Dendritic cell treated with granulocyte-macrophage colony-stimulating factor and Interleukin-4, amounts not matched to agents 40 ng/mL and 50 ng/mL, for 4 days (primary cell): ENCODE results near the gene ERN2.

ENCODE experiments used
- H3K27ac Mint-ChIP-seq: one replicate; pipeline ENCODE4 v1.8.0; 2022; ENCODE audit warnings: mild to moderate bottlenecking, mixed read lengths
- H3K27me3 Mint-ChIP-seq: one replicate; pipeline ENCODE4 v1.8.0; 2022; ENCODE audit warnings: mild to moderate bottlenecking, mixed read lengths
- H3K36me3 Mint-ChIP-seq: one replicate; pipeline ENCODE4 v1.8.0; 2022; ENCODE audit warnings: low read depth, mixed read lengths
- H3K4me1 Mint-ChIP-seq: one replicate; pipeline ENCODE4 v1.8.0; 2022; ENCODE audit warnings: low read depth, mixed read lengths
- H3K4me3 Mint-ChIP-seq: one replicate; pipeline ENCODE4 v1.8.0; 2022; ENCODE audit warnings: mild to moderate bottlenecking, moderate library complexity, mixed read lengths
- H3K9me3 Mint-ChIP-seq: one replicate; pipeline ENCODE4 v1.8.0; 2022; ENCODE audit warnings: mixed read lengths
- intact Hi-C: fragments of 100-400 bp; cut with micrococcal nuclease; formaldehyde crosslinking; loops from one replicate; pipeline ENCODE4 v1.15.0; 2022

The ERN2 gene

GRCh38 chr16:23689442-23690187 lies 23.4 kb downstream of the ERN2 start:
- H3K9me3 Mint-ChIP-seq: no peaks in the 10 kb centered on the region
- H3K27ac Mint-ChIP-seq: no peak overlapping the region
- peaks cover 68% of the 10 kb centered on the region for H3K36me3 Mint-ChIP-seq

GRCh38 chr16:23687034-23687808 lies 25.8 kb downstream of the ERN2 start:
- Mint-ChIP-seq H3K4me3 (no peak overlapping the region), H3K27me3 (no peaks in the 10 kb centered on the region), H3K27ac (no peak overlapping the region), H3K9me3 (no peaks in the 10 kb centered on the region), H3K4me1 (peaks cover 2% of the 10 kb centered on the region), H3K36me3 (peaks cover 92% of the 10 kb centered on the region)
- intact Hi-C loops: no loop called here

More at GRCh38 chr16:23689442-23690187, 23.4 kb downstream of the ERN2 start:
- intact Hi-C loops: no loop called here
- Mint-ChIP-seq H3K4me1 (peaks cover 2% of the 10 kb centered on the region), H3K4me3 (no peak overlapping the region), H3K27me3 (peaks cover under 1% of the 10 kb centered on the region)

- H3K27ac Mint-ChIP-seq: no peak overlapping the region
- no peaks in the 10 kb centered on the region for H3K27me3 Mint-ChIP-seq
- H3K4me3 Mint-ChIP-seq: no peak overlapping the region
- intact Hi-C loops: no loop called here
- H3K36me3 Mint-ChIP-seq: peaks cover 81% of the 10 kb centered on the region
- no peaks in the 10 kb centered on the region for H3K9me3 Mint-ChIP-seq
- H3K4me1 Mint-ChIP-seq: peaks cover 34% of the 10 kb centered on the region
Measured at GRCh38 chr16:23683487-23683886, 29.5 kb downstream of the ERN2 start.

- intact Hi-C loops: no loop called here
- Mint-ChIP-seq H3K4me1 (peaks cover 38% of the 10 kb centered on the region), H3K27ac (no peak overlapping the region)
Measured at GRCh38 chr16:23682181-23682580, 30.8 kb downstream of the ERN2 start.

GRCh38 chr16:23679986-23680336 lies 33.1 kb downstream of the ERN2 start:
- Mint-ChIP-seq H3K9me3 (no peaks in the 10 kb centered on the region), H3K4me3 (peak overlapping the region; percentile 90), H3K4me1 (peaks cover 38% of the 10 kb centered on the region), H3K27ac (peak overlapping the region; percentile 57), H3K36me3 (peaks cover 57% of the 10 kb centered on the region), H3K27me3 (no peaks in the 10 kb centered on the region)
- intact Hi-C loops: no loop called here

More at GRCh38 chr16:23682181-23682580, 30.8 kb downstream of the ERN2 start:
- H3K4me3 Mint-ChIP-seq: no peak overlapping the region
- H3K9me3 Mint-ChIP-seq: no peaks in the 10 kb centered on the region
- H3K36me3 Mint-ChIP-seq: peaks cover 68% of the 10 kb centered on the region
- H3K27me3 Mint-ChIP-seq: no peaks in the 10 kb centered on the region

- intact Hi-C loops: no loop called here
Measured at GRCh38 chr16:23679274-23679985, 33.6 kb downstream of the ERN2 start.

GRCh38 chr16:23678430-23679273 lies 34.4 kb downstream of the ERN2 start, which contains the start of gene PLK1:
TSS of gene PLK1 (plus strand) at chr16:23678889. CDS start at chr16:23678933, 44 bp downstream.
- intact Hi-C loops: no loop called here
- Mint-ChIP-seq H3K36me3 (peaks cover 56% of the 10 kb centered on the region), H3K4me3 (peak within 1 kb of the TSS; percentile 90), H3K27me3 (no peaks in the 10 kb centered on the region), H3K4me1 (peaks cover 38% of the 10 kb centered on the region), H3K27ac (peak within 1 kb of the TSS; percentile 57), H3K9me3 (no peaks in the 10 kb centered on the region)

More at GRCh38 chr16:23679274-23679985, 33.6 kb downstream of the ERN2 start:
- Mint-ChIP-seq H3K36me3 (peaks cover 57% of the 10 kb centered on the region), H3K9me3 (no peaks in the 10 kb centered on the region), H3K4me1 (peaks cover 38% of the 10 kb centered on the region), H3K27me3 (no peaks in the 10 kb centered on the region), H3K4me3 (peak overlapping the region; percentile 90), H3K27ac (peak overlapping the region; percentile 57)

- peaks cover 34% of the 10 kb centered on the region for H3K4me1 Mint-ChIP-seq
- peaks cover 52% of the 10 kb centered on the region for H3K36me3 Mint-ChIP-seq
- H3K4me3 Mint-ChIP-seq: no peak overlapping the region
- intact Hi-C loops: no loop called here
- H3K27me3 Mint-ChIP-seq: no peaks in the 10 kb centered on the region
- no peaks in the 10 kb centered on the region for H3K9me3 Mint-ChIP-seq
- no peak overlapping the region for H3K27ac Mint-ChIP-seq
Measured at GRCh38 chr16:23676924-23677480, 36.0 kb downstream of the ERN2 start.

- no peaks in the 10 kb centered on the region for H3K9me3 Mint-ChIP-seq
- no peak overlapping the region for H3K4me3 Mint-ChIP-seq
- peaks cover 62% of the 10 kb centered on the region for H3K36me3 Mint-ChIP-seq
- H3K27me3 Mint-ChIP-seq: no peaks in the 10 kb centered on the region
- H3K27ac Mint-ChIP-seq: no peak overlapping the region
- H3K4me1 Mint-ChIP-seq: peaks cover 19% of the 10 kb centered on the region
- intact Hi-C loops: no loop called here
Measured at GRCh38 chr16:23673971-23674614, 38.9 kb downstream of the ERN2 start.

GRCh38 chr16:23670137-23670776 lies 42.8 kb downstream of the ERN2 start:
- Mint-ChIP-seq H3K4me1 (peaks cover 10% of the 10 kb centered on the region), H3K27me3 (no peaks in the 10 kb centered on the region), H3K36me3 (peaks cover 92% of the 10 kb centered on the region), H3K9me3 (no peaks in the 10 kb centered on the region), H3K4me3 (no peak overlapping the region), H3K27ac (no peak overlapping the region)
- intact Hi-C loops: no loop called here

- H3K4me1 Mint-ChIP-seq: peaks cover 10% of the 10 kb centered on the region
- intact Hi-C loops: no loop called here
- no peak overlapping the region for H3K4me3 Mint-ChIP-seq
- H3K27me3 Mint-ChIP-seq: no peaks in the 10 kb centered on the region
- no peak overlapping the region for H3K27ac Mint-ChIP-seq
- no peaks in the 10 kb centered on the region for H3K9me3 Mint-ChIP-seq
- H3K36me3 Mint-ChIP-seq: peaks cover 93% of the 10 kb centered on the region
Measured at GRCh38 chr16:23668873-23669272, 44.1 kb downstream of the ERN2 start.

- H3K27me3 Mint-ChIP-seq: no peaks in the 10 kb centered on the region
- H3K4me1 Mint-ChIP-seq: peaks cover 10% of the 10 kb centered on the region
- peaks cover 93% of the 10 kb centered on the region for H3K36me3 Mint-ChIP-seq
- no peak overlapping the region for H3K27ac Mint-ChIP-seq
- H3K9me3 Mint-ChIP-seq: no peaks in the 10 kb centered on the region
- H3K4me3 Mint-ChIP-seq: no peak overlapping the region
- intact Hi-C loops: no loop called here
Measured at GRCh38 chr16:23668225-23668624, 44.8 kb downstream of the ERN2 start.
